ENCODE data around the gene MAP1A.

- TF ChIP-seq CTCF (conservative IDR thresholded peaks at IDR 0.05; ENCODE audit: low read depth, low read length) (no peak), EZH2 (IDR thresholded peaks at IDR 0.05; ENCODE audit: low read length, unreplicated experiment) (no peak)
Observed at GRCh38 chr15:43487271-43487895, 30.0 kb upstream of the MAP1A start.

Data from PC-3 (cell line).